ENCODE data around the gene MAPRE3.
"Not testable (repeated sequence)": the region's sequence is repeated elsewhere in the genome, so short reads cannot be mapped to it uniquely, and the experiment has no call there.

The MAPRE3 gene

GRCh38 chr2:26970244-26970927, at the start of gene MAPRE3:
TSS of gene MAPRE3 (plus strand) at chr2:26970637. CDS start at chr2:27022219, 51,582 bp downstream.
- DNase-seq, result peak; percentile 80

GRCh38 chr2:26921323-26921722, 49.1 kb upstream of the MAPRE3 start:
- DNase-seq, result no peak

GRCh38 chr2:26922405-26923188, 47.8 kb upstream of the MAPRE3 start:
- DNase-seq, result peak; percentile 44

- DNase-seq, result not testable (repeated sequence)
Observed at GRCh38 chr2:26923189-26923466, 47.3 kb upstream of the MAPRE3 start.

GRCh38 chr2:26924731-26925099, 45.7 kb upstream of the MAPRE3 start:
- DNase-seq, result no peak

- DNase-seq, result no peak
Observed at GRCh38 chr2:26925100-26925791, 45.2 kb upstream of the MAPRE3 start.

GRCh38 chr2:26927221-26927620, 43.2 kb upstream of the MAPRE3 start:
- no peak for DNase-seq

GRCh38 chr2:26932974-26933373, 37.5 kb upstream of the MAPRE3 start:
- DNase-seq, result no peak

GRCh38 chr2:26933431-26934334, 36.8 kb upstream of the MAPRE3 start:
- no peak for DNase-seq

- no peak for DNase-seq
Observed at GRCh38 chr2:26934335-26934724, 36.1 kb upstream of the MAPRE3 start.

- no peak for DNase-seq
Observed at GRCh38 chr2:26934985-26935384, 35.5 kb upstream of the MAPRE3 start.

- DNase-seq, result no peak
Observed at GRCh38 chr2:26936855-26937254, 33.6 kb upstream of the MAPRE3 start.

- no peak for DNase-seq
Observed at GRCh38 chr2:26938399-26939118, 31.9 kb upstream of the MAPRE3 start.

- no peak for DNase-seq
Observed at GRCh38 chr2:26940001-26940400, 30.4 kb upstream of the MAPRE3 start.

GRCh38 chr2:26941486-26941885, 29.0 kb upstream of the MAPRE3 start:
- DNase-seq, result no peak

GRCh38 chr2:26942543-26943295, 27.7 kb upstream of the MAPRE3 start:
- peak; percentile 71 for DNase-seq

- DNase-seq, result no peak
Observed at GRCh38 chr2:26945991-26946750, 24.3 kb upstream of the MAPRE3 start.

GRCh38 chr2:26946841-26947784, 23.3 kb upstream of the MAPRE3 start:
- DNase-seq, result no peak

- DNase-seq, result no peak
Observed at GRCh38 chr2:26948800-26949199, 21.6 kb upstream of the MAPRE3 start.

- no peak for DNase-seq
Observed at GRCh38 chr2:26950246-26950645, 20.2 kb upstream of the MAPRE3 start.
